HepG2 (cell line): ENCODE results near the gene RNASE4. TPM values are rescaled to one million over a fixed set of nuclear protein-coding genes. Genes with fewer than 3 reads are reported as not detected.

Experiments
- FOXA3 ChIP-seq: IDR thresholded peaks from 2 replicates; pipeline ENCODE4 v1.6.1; 2016; ENCODE audit warnings: missing genetic modification reagents, missing compliant biosample characterization
- HCFC1 ChIP-seq: fragments of 150-350 bp; IDR thresholded peaks from 2 replicates; pipeline ENCODE4 v1.6.1; 2014; ENCODE audit warnings: low read depth, low read length
- HES4 ChIP-seq: sonication (generic); formaldehyde crosslinking; IDR thresholded peaks from 2 replicates; pipeline ENCODE4 v1.9.0; 2021; ENCODE audit warnings: mild to moderate bottlenecking, missing genetic modification reagents, borderline replicate concordance
- HMGA1 ChIP-seq: sonication (generic); formaldehyde crosslinking; conservative IDR thresholded peaks from 2 replicates; pipeline ENCODE4 v1.4.0; 2020; ENCODE audit warnings: missing genetic modification reagents
- HOXA7 ChIP-seq: sonication (generic); formaldehyde crosslinking; IDR thresholded peaks from 2 replicates; pipeline ENCODE4 v1.8.1; 2022; ENCODE audit warnings: mild to moderate bottlenecking, missing genetic modification reagents, moderate library complexity
- KAT7 ChIP-seq: IDR thresholded peaks from 2 replicates; pipeline ENCODE4 v1.6.1; 2018; ENCODE audit warnings: borderline replicate concordance, missing compliant biosample characterization
- KAT8 ChIP-seq: IDR thresholded peaks from 2 replicates; pipeline ENCODE4 v1.6.1; 2016; ENCODE audit warnings: missing genetic modification reagents, missing compliant biosample characterization
- MYC ChIP-seq: sonication (generic); formaldehyde crosslinking; IDR thresholded peaks from 2 replicates; pipeline ENCODE4 v1.9.0; 2021; ENCODE audit warnings: missing genetic modification reagents, borderline replicate concordance
- NFYB ChIP-seq: sonication (generic); formaldehyde crosslinking; IDR thresholded peaks from 2 replicates; pipeline ENCODE4 v1.4.0; 2020; ENCODE audit warnings: missing genetic modification reagents
- ONECUT2 ChIP-seq: sonication (generic); formaldehyde crosslinking; IDR thresholded peaks from 2 replicates; pipeline ENCODE4 v1.4.0; 2020; ENCODE audit warnings: missing genetic modification reagents
- PCBP2 ChIP-seq: fragments of 200-400 bp; formaldehyde crosslinking; optimal IDR thresholded peaks from 2 replicates; pipeline ENCODE3; 2018; ENCODE audit warnings: low read length, low read depth; ENCODE audit not compliant: poor library complexity, severe bottlenecking
- RCOR2 ChIP-seq: IDR thresholded peaks from 2 replicates; pipeline ENCODE4 v1.6.1; 2016; ENCODE audit warnings: missing biosample characterization, missing genetic modification reagents
- RELA ChIP-seq: sonication (generic); formaldehyde crosslinking; IDR thresholded peaks from 2 replicates; pipeline ENCODE4 v1.4.0; 2020; ENCODE audit warnings: missing genetic modification reagents
- RORA ChIP-seq: sonication (generic); formaldehyde crosslinking; IDR thresholded peaks from 2 replicates; pipeline ENCODE4 v1.5.0; 2020; ENCODE audit warnings: mild to moderate bottlenecking, missing genetic modification reagents, moderate library complexity
- SETDB1 ChIP-seq: sonication (generic); formaldehyde crosslinking; IDR thresholded peaks from 2 replicates; pipeline ENCODE4 v1.5.1; 2020; ENCODE audit warnings: missing genetic modification reagents, mild to moderate bottlenecking, borderline replicate concordance
- THAP8 ChIP-seq: sonication (generic); formaldehyde crosslinking; IDR thresholded peaks from 2 replicates; pipeline ENCODE4 v1.5.1; 2020; ENCODE audit warnings: missing genetic modification reagents, mild to moderate bottlenecking, borderline replicate concordance
- ZNF3 ChIP-seq: IDR thresholded peaks from 2 replicates; pipeline ENCODE4 v1.7.0; 2017; ENCODE audit warnings: inconsistent platforms
- ZNF354B ChIP-seq: sonication (generic); formaldehyde crosslinking; IDR thresholded peaks from 2 replicates; pipeline ENCODE4 v1.8.0; 2022; ENCODE audit warnings: mild to moderate bottlenecking, missing genetic modification reagents
- ZNF446 ChIP-seq: sonication (generic); formaldehyde crosslinking; IDR thresholded peaks from 2 replicates; pipeline ENCODE4 v1.5.0; 2020; ENCODE audit warnings: mild to moderate bottlenecking, missing genetic modification reagents
- ZNF607 ChIP-seq: sonication (generic); formaldehyde crosslinking; IDR thresholded peaks from 2 replicates; pipeline ENCODE4 v1.5.1; 2020; ENCODE audit warnings: missing genetic modification reagents, mild to moderate bottlenecking, borderline replicate concordance
- ZNF646 ChIP-seq: sonication (generic); formaldehyde crosslinking; IDR thresholded peaks from 2 replicates; pipeline ENCODE4 v1.9.0; 2021; ENCODE audit warnings: mild to moderate bottlenecking, missing genetic modification reagents
- polyA plus RNA-seq, 8 experiments: library from polyadenylated mRNA; depleted of rRNA in 3 of 8; stranded (reverse) in 7 of 8; unstranded in 1 of 8; fragments of >200 nt; fragmentation: Illumina TruSeq in 4 of 8; extraction: Trizol in 4 of 8; gene quantifications; 2 replicates each; pipeline versions ENCODE4 v1.2.1 to v1.2.3, GENCODE V29; 2011 to 2016; ENCODE audit warnings: low read depth in 4 of 8, missing spikeins in 1 of 8, mixed read lengths in 1 of 8; ENCODE audit not compliant: insufficient read depth in 1 of 8
- total RNA-seq, 5 experiments: library from RNA; depleted of rRNA; stranded (reverse); fragments of >200 nt; fragmentation: Illumina TruSeq; extraction: Trizol; gene quantifications; 2 replicates each; pipeline ENCODE4 v1.2.3, GENCODE V29; 2016; ENCODE audit warnings: low read depth in 1 of 5
- TF ChIP-seq, protein P1 (sequence below): sonication (generic); formaldehyde crosslinking; IDR thresholded peaks from 2 replicates; pipeline ENCODE4 v1.5.0; 2020; ENCODE audit warnings: missing genetic modification reagents

The RNASE4 gene
- total and polyA plus RNA-seq, 2 of the 13 experiments (the other 11 are each of a cell fraction or from before 2014, with no cell fraction given), result 109 to 983 TPM

DNA sequence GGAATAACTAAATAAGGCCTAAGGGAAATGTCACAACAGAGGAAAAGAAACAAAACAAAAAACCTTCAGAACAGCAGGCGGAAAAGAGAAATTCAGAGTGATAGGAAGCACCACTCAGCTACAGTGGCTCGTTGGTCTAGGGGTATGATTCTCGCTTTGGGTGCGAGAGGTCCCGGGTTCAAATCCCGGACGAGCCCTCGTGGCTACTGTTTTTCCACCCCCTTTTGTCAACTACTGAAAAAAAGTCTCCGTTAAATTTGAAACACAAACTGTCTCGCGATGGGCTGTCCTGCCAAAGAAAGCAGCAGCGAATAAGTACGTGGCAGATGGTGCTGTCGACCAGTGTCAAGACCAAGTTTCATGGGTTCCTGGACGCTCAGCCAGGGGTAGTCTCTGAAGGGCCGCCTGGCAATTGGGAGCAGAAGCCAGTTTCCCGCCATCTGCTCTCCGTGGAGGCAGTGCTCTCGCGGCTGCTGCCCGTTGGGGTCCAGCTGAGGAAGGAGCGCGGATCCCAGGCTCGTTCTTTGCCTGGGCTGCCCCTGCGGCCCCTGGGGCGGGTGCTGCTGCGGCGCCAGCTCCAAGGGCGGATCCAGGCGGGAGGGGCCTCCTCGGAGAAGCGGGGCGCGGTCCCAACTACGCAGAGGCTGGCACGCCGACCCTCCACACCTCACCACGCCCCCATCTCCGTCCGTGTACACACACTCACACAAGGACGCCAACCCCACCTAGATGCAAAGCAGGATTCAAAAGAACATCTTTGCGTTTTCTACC lies at the start of gene RNASE4 (continued):
- TF ChIP-seq ZNF646 (peak; percentile 74; the same call in 1 of the 2 replicates), HOXA7 (CRISPR knock-in tag) (no peak), SETDB1 (CRISPR knock-in tag) (no peak), HES4 (CRISPR knock-in tag) (no peak), THAP8 (CRISPR knock-in tag) (no peak), ZNF3 (CRISPR knock-in tag) (no peak; the same call in 1 of the 2 replicates), PCBP2 (no peak), RORA (0 out of 2 replicates have a peak, but pooled peaks have one; percentile 74), RCOR2 (peak; percentile 89), MYC (CRISPR knock-in tag) (peak; percentile 81), ZNF607 (CRISPR knock-in tag) (peak; percentile 59; the same call in 1 of the 2 replicates), FOXA3 (CRISPR knock-in tag) (peak; percentile 81), HCFC1 (no peak), ZNF354B (CRISPR knock-in tag) (0 out of 2 replicates have a peak, but pooled peaks have one; percentile 22), RELA (CRISPR knock-in tag) (peak; percentile 50; the same call in 1 of the 2 replicates), ZNF446 (CRISPR knock-in tag) (no peak; the same call in 1 of the 2 replicates), KAT8 (0 out of 2 replicates have a peak, but pooled peaks have one; percentile 13), ONECUT2 (CRISPR knock-in tag) (0 out of 2 replicates have a peak, but pooled peaks have one; percentile 31), NFYB (CRISPR knock-in tag) (no peak), HMGA1 (CRISPR knock-in tag) (no peak), KAT7 (CRISPR knock-in tag) (peak; percentile 76)
- TF ChIP-seq, protein P1, sequence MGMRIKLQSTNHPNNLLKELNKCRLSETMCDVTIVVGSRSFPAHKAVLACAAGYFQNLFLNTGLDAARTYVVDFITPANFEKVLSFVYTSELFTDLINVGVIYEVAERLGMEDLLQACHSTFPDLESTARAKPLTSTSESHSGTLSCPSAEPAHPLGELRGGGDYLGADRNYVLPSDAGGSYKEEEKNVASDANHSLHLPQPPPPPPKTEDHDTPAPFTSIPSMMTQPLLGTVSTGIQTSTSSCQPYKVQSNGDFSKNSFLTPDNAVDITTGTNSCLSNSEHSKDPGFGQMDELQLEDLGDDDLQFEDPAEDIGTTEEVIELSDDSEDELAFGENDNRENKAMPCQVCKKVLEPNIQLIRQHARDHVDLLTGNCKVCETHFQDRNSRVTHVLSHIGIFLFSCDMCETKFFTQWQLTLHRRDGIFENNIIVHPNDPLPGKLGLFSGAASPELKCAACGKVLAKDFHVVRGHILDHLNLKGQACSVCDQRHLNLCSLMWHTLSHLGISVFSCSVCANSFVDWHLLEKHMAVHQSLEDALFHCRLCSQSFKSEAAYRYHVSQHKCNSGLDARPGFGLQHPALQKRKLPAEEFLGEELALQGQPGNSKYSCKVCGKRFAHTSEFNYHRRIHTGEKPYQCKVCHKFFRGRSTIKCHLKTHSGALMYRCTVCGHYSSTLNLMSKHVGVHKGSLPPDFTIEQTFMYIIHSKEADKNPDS (CRISPR knock-in tag), result no peak; the same call in 1 of the 2 replicates
